ENCODE data around the gene ACKR2. TPM values are rescaled to one million over a fixed set of nuclear protein-coding genes. Genes with fewer than 3 reads are reported as not detected.
A peak's percentile ranks its signal among the peaks of the same experiment; 100 is the strongest.

ACKR2 gene
- polyA plus RNA-seq, 10 donors, result 0.17 to 0.72 (median 0.55) TPM

- DNase-seq, result no peak
These were observed 77.1 kb downstream of the ACKR2 start for GRCh38 chr3:42886294-42886822.

- DNase-seq, result no peak
These were observed 77.8 kb downstream of the ACKR2 start for GRCh38 chr3:42887084-42887483.

GRCh38 chr3:42891042-42891441 is 81.8 kb downstream of the ACKR2 start:
- DNase-seq, result no peak

GRCh38 chr3:42892169-42892568 is 82.9 kb downstream of the ACKR2 start:
- DNase-seq, result no peak

GRCh38 chr3:42892807-42893206 is 83.6 kb downstream of the ACKR2 start:
- DNase-seq, result no peak

GRCh38 chr3:42894698-42895579 is 85.7 kb downstream of the ACKR2 start:
- no peak for DNase-seq

GRCh38 chr3:42895580-42895868 is 86.3 kb downstream of the ACKR2 start:
- DNase-seq, result no peak

- no peak for DNase-seq
These were observed 89.8 kb downstream of the ACKR2 start for GRCh38 chr3:42898896-42899675.

- no peak for DNase-seq
These were observed 91.2 kb downstream of the ACKR2 start for GRCh38 chr3:42900226-42901072.

- no peak for DNase-seq
These were observed 91.8 kb downstream of the ACKR2 start for GRCh38 chr3:42901073-42901415.

GRCh38 chr3:42902257-42902656 is 93.0 kb downstream of the ACKR2 start:
- no peak for DNase-seq

- no peak for DNase-seq
These were observed 94.8 kb downstream of the ACKR2 start for GRCh38 chr3:42904076-42904475.

GRCh38 chr3:42905740-42906069 is 96.5 kb downstream of the ACKR2 start:
- no peak for DNase-seq

GRCh38 chr3:42906070-42906847 is 97.0 kb downstream of the ACKR2 start, which contains the start of gene ZNF662:
TSS of gene ZNF662 (plus strand) at chr3:42906142. CDS start at chr3:42908115, 1,973 bp downstream.
- DNase-seq, result peak; percentile 41 to 91 (median 66)

- peak in 1 of 3 donors; percentile 6 for DNase-seq
These were observed 97.6 kb downstream of the ACKR2 start for GRCh38 chr3:42906848-42907183.

GRCh38 chr3:42908675-42909074 is 99.4 kb downstream of the ACKR2 start:
- no peak for DNase-seq

GRCh38 chr3:42911551-42911950 is 102.3 kb downstream of the ACKR2 start:
- no peak for DNase-seq

GRCh38 chr3:42914771-42915515 is 105.7 kb downstream of the ACKR2 start:
- peak in 1 of 3 donors; percentile 9 for DNase-seq

Data from muscle of back (tissue), 11 donors.